ENCODE measurements around the gene TBC1D19. TPM values are rescaled to one million over a fixed set of nuclear protein-coding genes. Genes with fewer than 3 reads are reported as not detected.

TBC1D19 gene
- total RNA-seq, 1 experiment from 2014 or later, result 19.1 TPM

GRCh38 chr4:26707342-26707741 is 123.5 kb downstream of the TBC1D19 start:
- Mint-ChIP-seq H3K4me3 (ENCODE audit: unreplicated experiment) (no peak overlapping the region), H3K9me3 (ENCODE audit: unreplicated experiment) (no peaks in the 10 kb centered on the region), H3K27ac (ENCODE audit: unreplicated experiment) (no peak overlapping the region), H3K4me1 (ENCODE audit: low read depth, unreplicated experiment) (no peaks in the 10 kb centered on the region), H3K36me3 (ENCODE audit: insufficient read depth, unreplicated experiment) (peaks cover 7% of the 10 kb centered on the region), H3K27me3 (ENCODE audit: insufficient read depth, unreplicated experiment) (no peaks in the 10 kb centered on the region)
- DNase-seq, result no peak
- Histone ChIP-seq H3K36me3 (ENCODE audit: control insufficient read depth, insufficient read depth, low read length) (no peaks in the 10 kb centered on the region), H3K4me1 (no peaks in the 10 kb centered on the region), H3K4me3 (ENCODE audit: low read depth, low read length) (no peak overlapping the region), H3K27me3 (replicated peaks; ENCODE audit: control insufficient read depth, insufficient read depth, low read length) (no peaks in the 10 kb centered on the region), H3K9me3 (no peaks in the 10 kb centered on the region)
- no peak for TF ChIP-seq CTCF (IDR thresholded peaks at IDR 0.05; ENCODE audit: insufficient read depth in 1 of 2, low read depth in 1 of 2, low read length in 1 of 2, severe bottlenecking in 1 of 2, unreplicated experiment in 1 of 2)
- no TSS peak for BruUV-seq (replicated peaks)
- intact Hi-C loops (cut with micrococcal nuclease; ENCODE audit: unreplicated experiment), result no loop called here
- CTCF ChIA-PET, result no interaction called here
- POLR2A ChIA-PET, result no interaction called here

GRCh38 chr4:26709246-26709645 is 125.4 kb downstream of the TBC1D19 start:
- Mint-ChIP-seq H3K4me1 (ENCODE audit: low read depth, unreplicated experiment) (no peaks in the 10 kb centered on the region), H3K9me3 (ENCODE audit: unreplicated experiment) (no peaks in the 10 kb centered on the region), H3K4me3 (ENCODE audit: unreplicated experiment) (no peak overlapping the region)

DNA sequence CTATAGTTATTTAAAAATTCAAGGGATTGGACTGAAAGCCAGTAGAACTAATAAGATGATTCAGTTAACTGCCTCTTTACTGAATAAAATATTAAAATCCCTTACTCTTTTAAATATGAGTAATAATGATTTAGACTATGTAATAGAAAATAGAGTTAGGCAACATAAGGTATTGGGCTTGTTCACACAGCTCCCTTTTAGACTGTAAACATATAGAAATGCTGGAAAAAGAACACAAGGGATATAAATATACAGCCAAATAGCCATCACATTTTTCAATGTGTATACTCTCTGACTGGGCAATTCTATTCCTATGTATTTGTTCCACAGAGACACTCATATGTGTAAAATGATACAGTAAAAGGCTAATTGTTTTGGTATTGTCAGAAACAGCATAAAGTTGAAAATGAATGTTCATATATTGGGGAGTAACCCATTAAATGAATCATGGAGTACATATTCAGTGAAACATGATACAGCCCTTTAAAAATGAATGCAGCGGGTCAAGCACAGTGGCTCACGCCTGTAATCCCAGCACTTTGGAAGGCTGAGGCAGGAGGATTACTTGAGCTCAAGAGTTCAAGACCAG is 129.8 kb downstream of the TBC1D19 start:
- H3K36me3 Mint-ChIP-seq (ENCODE audit: insufficient read depth, unreplicated experiment), result peaks cover 2% of the 10 kb centered on the region
- H3K27me3 ChIP-seq (replicated peaks; ENCODE audit: control insufficient read depth, insufficient read depth, low read length), result no peaks in the 10 kb centered on the region
- ChIA-PET CTCF (no interaction called here), POLR2A (no interaction called here)
- H3K4me3 Mint-ChIP-seq (ENCODE audit: unreplicated experiment), result no peak overlapping the region
- H3K4me1 ChIP-seq, result no peaks in the 10 kb centered on the region
- no peaks in the 10 kb centered on the region for H3K27me3 Mint-ChIP-seq (ENCODE audit: insufficient read depth, unreplicated experiment)
- H3K9me3 ChIP-seq, result no peaks in the 10 kb centered on the region
- no peak overlapping the region for H3K4me3 ChIP-seq (ENCODE audit: low read depth, low read length)
- BruUV-seq (replicated peaks), result no TSS peak
- H3K9me3 Mint-ChIP-seq (ENCODE audit: unreplicated experiment), result no peaks in the 10 kb centered on the region
- no peaks in the 10 kb centered on the region for H3K36me3 ChIP-seq (ENCODE audit: control insufficient read depth, insufficient read depth, low read length)
- intact Hi-C loops (cut with micrococcal nuclease; ENCODE audit: unreplicated experiment), result no loop called here
- H3K27ac Mint-ChIP-seq (ENCODE audit: unreplicated experiment), result no peak overlapping the region
- no peak for TF ChIP-seq CTCF (IDR thresholded peaks at IDR 0.05; ENCODE audit: insufficient read depth in 1 of 2, low read depth in 1 of 2, low read length in 1 of 2, severe bottlenecking in 1 of 2, unreplicated experiment in 1 of 2)
- no peaks in the 10 kb centered on the region for H3K4me1 Mint-ChIP-seq (ENCODE audit: low read depth, unreplicated experiment)
- DNase-seq, result no peak

More at GRCh38 chr4:26709246-26709645, 125.4 kb downstream of the TBC1D19 start:
- no peak for DNase-seq
- CTCF ChIA-PET, result no interaction called here
- TF ChIP-seq CTCF (IDR thresholded peaks at IDR 0.05; ENCODE audit: insufficient read depth in 1 of 2, low read depth in 1 of 2, low read length in 1 of 2, severe bottlenecking in 1 of 2, unreplicated experiment in 1 of 2), result no peak
- H3K9me3 ChIP-seq, result no peaks in the 10 kb centered on the region
- BruUV-seq (replicated peaks), result no TSS peak
- Mint-ChIP-seq H3K36me3 (ENCODE audit: insufficient read depth, unreplicated experiment) (peaks cover 7% of the 10 kb centered on the region), H3K27me3 (ENCODE audit: insufficient read depth, unreplicated experiment) (no peaks in the 10 kb centered on the region), H3K27ac (ENCODE audit: unreplicated experiment) (no peak overlapping the region)
- POLR2A ChIA-PET, result no interaction called here
- H3K27me3 ChIP-seq (replicated peaks; ENCODE audit: control insufficient read depth, insufficient read depth, low read length), result no peaks in the 10 kb centered on the region
- H3K36me3 ChIP-seq (ENCODE audit: control insufficient read depth, insufficient read depth, low read length), result no peaks in the 10 kb centered on the region
- H3K4me1 ChIP-seq, result no peaks in the 10 kb centered on the region
- H3K4me3 ChIP-seq (ENCODE audit: low read depth, low read length), result no peak overlapping the region
- intact Hi-C loops (cut with micrococcal nuclease; ENCODE audit: unreplicated experiment), result no loop called here

Measured in Caco-2 (cell line).